ENCODE measurements around the gene SDK2. TPM values are rescaled to one million over a fixed set of nuclear protein-coding genes. Genes with fewer than 3 reads are reported as not detected.

Gene SDK2
- total RNA-seq, 1 donor = under 0.01 TPM

DNA sequence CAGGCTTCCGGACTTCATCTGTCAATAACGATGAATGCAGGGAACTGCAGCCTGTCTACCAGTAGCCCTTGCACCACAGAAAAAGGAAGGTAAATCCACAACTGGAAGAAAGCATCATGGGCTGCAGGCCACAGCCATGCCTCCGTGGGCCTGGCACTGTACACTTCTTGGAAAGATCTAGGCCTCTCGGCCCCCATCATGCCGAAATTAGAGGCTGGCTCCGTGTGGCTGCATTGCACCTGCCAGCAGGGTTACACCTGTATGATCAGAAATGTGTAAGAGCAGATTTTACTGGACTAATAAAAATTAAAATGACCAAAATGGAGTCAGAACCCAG is 52.2 kb downstream of the SDK2 start:
- no peak for DNase-seq (ENCODE audit: low read depth)
- H3K4me3 ChIP-seq (ENCODE audit: low read depth, low read length) = no peak overlapping the region
- TF ChIP-seq, protein P1, sequence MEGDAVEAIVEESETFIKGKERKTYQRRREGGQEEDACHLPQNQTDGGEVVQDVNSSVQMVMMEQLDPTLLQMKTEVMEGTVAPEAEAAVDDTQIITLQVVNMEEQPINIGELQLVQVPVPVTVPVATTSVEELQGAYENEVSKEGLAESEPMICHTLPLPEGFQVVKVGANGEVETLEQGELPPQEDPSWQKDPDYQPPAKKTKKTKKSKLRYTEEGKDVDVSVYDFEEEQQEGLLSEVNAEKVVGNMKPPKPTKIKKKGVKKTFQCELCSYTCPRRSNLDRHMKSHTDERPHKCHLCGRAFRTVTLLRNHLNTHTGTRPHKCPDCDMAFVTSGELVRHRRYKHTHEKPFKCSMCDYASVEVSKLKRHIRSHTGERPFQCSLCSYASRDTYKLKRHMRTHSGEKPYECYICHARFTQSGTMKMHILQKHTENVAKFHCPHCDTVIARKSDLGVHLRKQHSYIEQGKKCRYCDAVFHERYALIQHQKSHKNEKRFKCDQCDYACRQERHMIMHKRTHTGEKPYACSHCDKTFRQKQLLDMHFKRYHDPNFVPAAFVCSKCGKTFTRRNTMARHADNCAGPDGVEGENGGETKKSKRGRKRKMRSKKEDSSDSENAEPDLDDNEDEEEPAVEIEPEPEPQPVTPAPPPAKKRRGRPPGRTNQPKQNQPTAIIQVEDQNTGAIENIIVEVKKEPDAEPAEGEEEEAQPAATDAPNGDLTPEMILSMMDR (IDR thresholded peaks at IDR 0.05; ENCODE audit: insufficient read depth, low read depth, low read length) = no peak

DNA sequence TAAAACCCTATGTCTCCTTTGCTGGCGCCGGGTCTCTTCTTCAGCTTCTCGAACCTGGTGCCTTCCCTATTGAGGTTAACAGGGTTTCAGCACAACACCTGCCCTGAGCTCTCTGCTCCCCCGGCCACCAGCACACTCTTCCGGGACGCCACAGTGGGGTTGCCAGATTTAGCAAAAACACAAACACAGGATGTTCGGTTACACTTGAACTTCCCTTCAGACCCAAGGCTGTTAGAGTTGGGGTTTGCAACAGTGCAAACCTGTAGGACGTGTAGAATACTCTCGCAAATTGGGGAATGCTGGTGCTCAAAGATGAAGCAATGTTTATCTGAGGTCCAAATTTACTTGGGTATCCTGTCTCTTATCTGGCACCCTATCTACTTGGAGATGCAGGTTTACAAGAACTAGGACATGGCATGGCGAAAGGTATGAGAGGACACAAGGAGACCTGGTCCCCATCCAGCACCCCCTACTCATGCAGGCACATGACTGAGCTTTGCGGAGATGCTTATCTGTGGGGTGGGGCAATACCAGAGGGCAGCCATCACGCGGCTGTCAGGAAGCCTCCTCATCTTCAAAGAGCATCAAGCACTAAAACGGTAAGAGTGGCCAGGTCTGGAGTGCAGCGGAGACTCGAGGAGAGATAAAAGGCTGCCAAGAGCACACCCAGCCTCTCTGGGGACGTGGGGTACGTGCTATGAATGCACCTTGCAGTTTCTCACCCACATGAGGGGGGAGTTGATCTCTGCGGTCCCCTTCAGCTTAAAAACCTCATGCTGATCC is 52.8 kb downstream of the SDK2 start:
- no peak overlapping the region for H3K4me3 ChIP-seq (ENCODE audit: low read depth, low read length)
- DNase-seq (ENCODE audit: low read depth) = no peak
- TF ChIP-seq, protein P1 (IDR thresholded peaks at IDR 0.05; ENCODE audit: insufficient read depth, low read depth, low read length) = no peak

DNA sequence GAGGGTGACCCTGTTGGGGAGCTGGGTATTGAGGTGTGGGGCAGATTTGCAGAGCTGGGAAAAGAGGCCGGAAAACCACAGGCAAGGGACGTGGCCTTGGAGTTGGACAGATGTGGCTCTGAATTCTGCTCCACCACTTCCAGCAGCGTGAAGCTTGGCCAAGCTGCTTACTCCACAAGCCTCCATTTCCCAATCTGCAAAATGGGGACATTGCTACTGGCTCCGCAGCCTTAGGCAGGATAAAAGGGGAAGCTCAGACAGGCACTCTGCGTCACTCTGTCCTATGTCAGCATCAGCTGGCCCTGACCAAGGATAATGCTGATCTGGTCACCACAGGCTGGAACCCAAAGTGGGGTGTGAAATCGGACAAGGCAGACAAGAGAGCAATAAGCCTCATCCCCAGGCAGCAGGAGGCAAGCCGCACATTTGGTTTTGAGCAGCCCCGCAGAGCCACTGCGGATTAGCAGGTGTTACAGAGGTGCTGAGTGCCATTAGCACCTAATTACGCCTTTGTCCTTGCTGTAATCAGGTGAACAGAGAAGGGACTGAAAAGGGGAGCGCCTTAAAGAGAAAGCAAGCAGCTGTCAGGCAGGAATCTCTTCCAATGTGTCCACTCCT is 54.8 kb downstream of the SDK2 start:
- TF ChIP-seq, protein P1 (IDR thresholded peaks at IDR 0.05; ENCODE audit: insufficient read depth, low read depth, low read length) = no peak
- no peak for DNase-seq (ENCODE audit: low read depth)
- H3K4me3 ChIP-seq (ENCODE audit: low read depth, low read length) = no peak overlapping the region

DNA sequence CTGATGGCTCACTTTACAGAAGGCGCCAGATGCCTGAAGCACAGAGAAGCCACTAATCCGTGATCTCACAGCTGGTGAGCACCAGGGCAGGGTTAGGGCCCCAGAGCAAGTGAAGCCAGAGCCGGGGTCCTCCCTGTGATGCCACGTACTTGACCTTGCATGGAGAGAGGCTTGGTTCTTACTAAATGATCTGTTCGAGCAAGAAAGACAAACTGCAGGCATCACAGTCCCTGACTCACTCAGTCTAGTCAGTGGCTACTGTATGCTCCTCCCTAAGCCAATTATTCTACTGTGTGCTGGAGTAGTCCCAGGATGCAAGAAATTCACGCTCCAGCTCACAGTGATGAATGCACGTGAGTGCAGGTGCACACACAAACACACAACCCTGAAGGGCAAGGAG is 55.4 kb downstream of the SDK2 start:
- H3K4me3 ChIP-seq (ENCODE audit: low read depth, low read length) = no peak overlapping the region
- DNase-seq (ENCODE audit: low read depth) = no peak
- TF ChIP-seq, protein P1 (IDR thresholded peaks at IDR 0.05; ENCODE audit: insufficient read depth, low read depth, low read length) = no peak

DNA sequence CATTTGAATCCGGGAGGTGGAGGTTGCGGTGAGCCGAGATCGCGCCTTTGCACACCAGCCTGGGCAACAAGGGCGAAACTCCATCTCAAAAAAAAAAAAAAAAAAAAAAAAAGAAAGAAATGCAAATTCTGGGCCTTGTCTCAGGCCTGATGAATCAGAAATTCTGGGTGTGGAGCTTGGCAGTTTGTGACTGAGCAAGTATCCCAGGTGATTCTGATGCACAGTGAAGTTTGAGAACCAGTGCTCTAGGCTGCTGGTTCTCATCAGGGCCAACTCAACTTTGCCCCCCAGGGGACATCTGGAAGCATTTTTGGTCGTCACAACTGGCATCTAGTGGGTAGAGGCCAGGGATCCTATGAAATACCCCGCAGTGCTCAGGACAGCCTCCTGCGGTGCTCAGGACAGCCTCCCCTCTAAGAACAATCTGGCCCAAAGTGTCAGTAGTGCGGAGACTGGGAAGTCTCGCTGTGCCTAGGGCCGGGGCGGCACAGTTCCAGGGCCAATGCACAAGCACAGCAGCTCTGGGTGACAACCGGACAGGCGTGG is 55.9 kb downstream of the SDK2 start:
- DNase-seq (ENCODE audit: low read depth) = no peak

DNA sequence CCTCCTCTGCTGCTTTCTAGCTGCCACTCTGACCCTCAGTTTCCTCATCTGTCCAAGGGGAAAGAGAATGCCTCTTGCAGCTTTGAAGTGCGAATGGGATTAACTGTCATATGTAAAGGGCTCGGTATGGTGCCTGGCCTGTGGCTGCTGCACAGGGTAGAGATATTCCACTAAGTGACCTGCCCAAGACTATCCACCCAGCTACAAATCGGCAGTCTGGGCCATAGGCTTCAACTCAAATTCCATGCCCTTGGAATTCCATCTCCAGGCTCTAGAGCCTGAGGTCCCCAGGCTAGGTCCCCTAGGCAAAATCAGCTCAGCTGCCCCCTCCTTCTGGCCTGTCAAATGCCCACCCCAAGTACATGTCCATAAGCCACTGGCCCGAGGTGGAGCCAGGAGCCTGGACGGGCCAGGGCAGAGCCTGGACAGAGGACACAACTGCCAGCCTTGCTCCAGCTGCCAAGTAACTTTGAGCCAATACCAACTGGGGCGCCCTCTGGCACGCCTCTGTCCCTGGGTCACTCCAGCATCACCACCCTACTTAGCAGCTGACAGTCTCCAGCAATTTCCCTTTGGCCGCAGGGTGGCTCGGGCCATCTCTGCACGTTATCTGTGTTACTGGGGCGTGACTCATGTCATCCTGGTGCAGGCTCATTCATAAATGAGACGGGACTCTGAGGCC is 57.2 kb downstream of the SDK2 start:
- no peak overlapping the region for H3K4me3 ChIP-seq (ENCODE audit: low read depth, low read length)
- TF ChIP-seq, protein P1 (IDR thresholded peaks at IDR 0.05; ENCODE audit: insufficient read depth, low read depth, low read length) = no peak
- DNase-seq (ENCODE audit: low read depth) = no peak

More for the DNA sequence above, 55.9 kb downstream of the SDK2 start:
- TF ChIP-seq, protein P1 (IDR thresholded peaks at IDR 0.05; ENCODE audit: insufficient read depth, low read depth, low read length) = no peak
- no peak overlapping the region for H3K4me3 ChIP-seq (ENCODE audit: low read depth, low read length)
